ENCODE measurements around the gene ASAP2.

ASAP2 gene

GRCh38 chr2:9415516-9416169 is 209.0 kb downstream of the ASAP2 start:
- in situ Hi-C loops (cut with MboI; ENCODE audit: low pct_unique_long_range_greater_than_20kb, low sequenced_read_pairs, unreplicated experiment) = no loop called here
- no peak for TF ChIP-seq CTCF (IDR thresholded peaks at IDR 0.05; ENCODE audit: extremely low read depth, insufficient read depth, missing control alignments)
- DNase-seq (ENCODE audit: low spot score) = no peak

- no peak for DNase-seq (ENCODE audit: low spot score)
- TF ChIP-seq CTCF (IDR thresholded peaks at IDR 0.05; ENCODE audit: extremely low read depth, insufficient read depth, missing control alignments) = no peak
- in situ Hi-C loops (cut with MboI; ENCODE audit: low pct_unique_long_range_greater_than_20kb, low sequenced_read_pairs, unreplicated experiment) = no loop called here
Measured at GRCh38 chr2:9416267-9416961, 209.8 kb downstream of the ASAP2 start.

GRCh38 chr2:9416962-9417316 is 210.3 kb downstream of the ASAP2 start:
- no peak for TF ChIP-seq CTCF (IDR thresholded peaks at IDR 0.05; ENCODE audit: extremely low read depth, insufficient read depth, missing control alignments)
- no peak for DNase-seq (ENCODE audit: low spot score)
- in situ Hi-C loops (cut with MboI; ENCODE audit: low pct_unique_long_range_greater_than_20kb, low sequenced_read_pairs, unreplicated experiment) = no loop called here

- no peak for TF ChIP-seq CTCF (IDR thresholded peaks at IDR 0.05; ENCODE audit: extremely low read depth, insufficient read depth, missing control alignments)
- DNase-seq (ENCODE audit: low spot score) = no peak
- in situ Hi-C loops (cut with MboI; ENCODE audit: low pct_unique_long_range_greater_than_20kb, low sequenced_read_pairs, unreplicated experiment) = no loop called here
Measured at GRCh38 chr2:9417725-9418124, 211.1 kb downstream of the ASAP2 start.

GRCh38 chr2:9418746-9419145 is 212.1 kb downstream of the ASAP2 start:
- in situ Hi-C loops (cut with MboI; ENCODE audit: low pct_unique_long_range_greater_than_20kb, low sequenced_read_pairs, unreplicated experiment) = no loop called here
- no peak for TF ChIP-seq CTCF (IDR thresholded peaks at IDR 0.05; ENCODE audit: extremely low read depth, insufficient read depth, missing control alignments)
- no peak for DNase-seq (ENCODE audit: low spot score)

- in situ Hi-C loops (cut with MboI; ENCODE audit: low pct_unique_long_range_greater_than_20kb, low sequenced_read_pairs, unreplicated experiment) = no loop called here
- DNase-seq (ENCODE audit: low spot score) = no peak
- no peak for TF ChIP-seq CTCF (IDR thresholded peaks at IDR 0.05; ENCODE audit: extremely low read depth, insufficient read depth, missing control alignments)
Measured at GRCh38 chr2:9419541-9419940, 212.9 kb downstream of the ASAP2 start.

Measured in GM13977 (cell line).